Activated CD4-positive, alpha-beta memory T cell treated with anti-CD3 and anti-CD28 coated beads for 36 hours (primary cell): ENCODE measurements around the gene EEFSEC. TPM values are rescaled to one million over a fixed set of nuclear protein-coding genes. Genes with fewer than 3 reads are reported as not detected.

Source experiments
- CTCF ChIA-PET: fragments of 350-600 bp; sonication (Branson Sonifier 250); formaldehyde crosslinking; loops from one replicate; lab custom pipeline; 2021; ENCODE audit warnings: antibody characterized with exemption, inconsistent platforms; lab: Charles Lee
- POLR2A ChIA-PET: fragments of 350-600 bp; sonication (Branson Sonifier 250); formaldehyde crosslinking; loops from one replicate; lab custom pipeline; 2021; ENCODE audit warnings: antibody characterized with exemption; lab: Charles Lee
- DNase-seq: peaks from one replicate; pipeline ENCODE4 v3.0.0-alpha.2; 2020
- H3K27ac Mint-ChIP-seq: one replicate; pipeline ENCODE4 v1.8.0; 2021; ENCODE audit warnings: mixed read lengths
- H3K27me3 Mint-ChIP-seq: one replicate; pipeline ENCODE4 v1.8.0; 2021; ENCODE audit warnings: mixed read lengths
- H3K36me3 Mint-ChIP-seq: one replicate; pipeline ENCODE4 v1.8.0; 2021; ENCODE audit warnings: mixed read lengths
- H3K4me1 Mint-ChIP-seq: one replicate; pipeline ENCODE4 v1.8.0; 2021; ENCODE audit warnings: low read depth, mixed read lengths
- H3K4me3 Mint-ChIP-seq: one replicate; pipeline ENCODE4 v1.8.0; 2021; ENCODE audit warnings: mild to moderate bottlenecking, mixed read lengths
- H3K9me3 Mint-ChIP-seq: one replicate; pipeline ENCODE4 v1.8.0; 2021; ENCODE audit warnings: mixed read lengths
- intact Hi-C: fragments of 100-400 bp; cut with micrococcal nuclease; formaldehyde crosslinking; loops from one replicate; pipeline ENCODE4 v1.15.1; 2023
- total RNA-seq, 2 experiments: library from RNA; stranded (reverse); gene quantifications; one replicate each; pipeline ENCODE4 v1.2.3, GENCODE V29; 2021

EEFSEC gene
- total RNA-seq, 2 experiments from 2014 or later: 16.1 to 17.2 TPM

DNA sequence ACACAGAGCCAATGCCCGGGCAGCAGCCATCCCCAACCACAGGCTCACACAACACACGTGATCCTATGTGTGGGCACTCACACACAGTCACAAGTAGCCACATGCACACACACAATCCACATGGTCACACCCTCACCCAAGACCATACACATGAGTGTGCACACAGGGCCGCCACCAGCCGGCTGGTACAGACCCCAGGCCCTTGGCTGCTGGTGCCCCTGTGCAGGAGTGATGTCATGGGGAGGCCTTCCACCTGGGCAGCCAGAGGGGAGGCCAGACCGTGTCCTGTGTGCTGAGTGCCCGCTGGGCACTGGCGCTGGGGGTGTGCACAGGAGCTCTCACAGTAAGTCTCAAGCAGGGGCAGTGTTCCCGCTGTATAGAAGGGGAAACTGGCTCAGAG lies 276.5 kb downstream of the EEFSEC start:
- Mint-ChIP-seq H3K9me3 (no peaks in the 10 kb centered on the region), H3K4me3 (no peak overlapping the region), H3K4me1 (peaks cover 12% of the 10 kb centered on the region), H3K27me3 (peaks cover 40% of the 10 kb centered on the region), H3K27ac (no peak overlapping the region), H3K36me3 (no peaks in the 10 kb centered on the region)
- ChIA-PET POLR2A (no interaction called here), CTCF (interaction anchor here (0.9 to 1.3 kb wide), 2 partner anchors 68 to 69 kb away, joined by 3 read pairs; no protein-coding TSS in a partner anchor)
- intact Hi-C loops: loop anchor here (5.0 kb wide), 1 partner anchor 153 kb away; no protein-coding TSS in a partner anchor
- no peak for DNase-seq

DNA sequence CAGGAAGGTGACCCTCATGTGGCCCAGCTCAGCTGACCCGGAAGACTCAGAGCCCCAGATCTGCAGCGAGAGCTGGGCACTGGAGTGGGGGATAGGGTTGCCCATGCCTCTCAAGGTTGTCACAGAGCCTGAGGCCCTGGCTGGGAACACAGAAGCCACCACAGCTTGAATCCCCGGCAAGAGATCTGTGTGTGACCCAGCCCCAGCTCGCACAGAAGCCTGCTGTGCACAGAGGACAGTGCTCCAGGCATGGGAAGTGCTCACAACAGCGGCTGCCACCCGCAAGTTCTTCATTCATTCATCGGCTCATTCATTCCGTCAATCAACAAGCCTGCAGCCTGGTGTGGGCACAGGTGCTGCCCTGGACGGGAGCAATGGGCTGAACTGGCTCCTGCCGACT lies 277.0 kb downstream of the EEFSEC start:
- Mint-ChIP-seq H3K36me3 (no peaks in the 10 kb centered on the region), H3K4me1 (peaks cover 12% of the 10 kb centered on the region), H3K27ac (no peak overlapping the region), H3K27me3 (peaks cover 42% of the 10 kb centered on the region), H3K9me3 (no peaks in the 10 kb centered on the region), H3K4me3 (no peak overlapping the region)
- CTCF ChIA-PET: interaction anchor here (0.9 to 1.3 kb wide), 2 partner anchors 67 to 69 kb away, joined by 3 read pairs; no protein-coding TSS in a partner anchor
- POLR2A ChIA-PET: no interaction called here
- intact Hi-C loops: no loop called here
- no peak for DNase-seq

DNA sequence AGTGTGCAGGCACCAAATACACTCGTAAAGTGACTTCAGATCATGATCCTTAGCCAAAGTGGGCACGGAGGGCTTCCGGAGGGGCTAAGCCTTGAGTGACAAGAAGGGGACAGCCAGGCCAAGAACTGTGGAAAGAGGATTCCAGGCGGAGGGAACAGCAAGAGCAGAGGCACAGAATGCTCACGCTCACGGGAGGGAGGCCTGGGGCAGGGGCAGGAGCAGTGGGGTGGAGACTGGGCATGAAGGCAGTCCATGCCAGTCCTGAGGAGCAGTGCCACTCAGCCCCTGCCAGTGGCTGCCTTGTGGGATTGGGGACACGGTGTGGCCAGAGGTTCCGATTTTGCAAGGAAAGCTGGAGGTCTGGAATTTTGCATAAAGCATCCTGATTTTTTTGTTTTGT lies 277.4 kb downstream of the EEFSEC start:
- no peaks in the 10 kb centered on the region for H3K9me3 Mint-ChIP-seq
- POLR2A ChIA-PET: no interaction called here
- intact Hi-C loops: no loop called here
- CTCF ChIA-PET: interaction anchor here (1.3 kb wide), 1 partner anchor 68 kb away, joined by 3 read pairs; no protein-coding TSS in a partner anchor
- peaks cover 12% of the 10 kb centered on the region for H3K4me1 Mint-ChIP-seq
- no peaks in the 10 kb centered on the region for H3K36me3 Mint-ChIP-seq
- H3K27ac Mint-ChIP-seq: no peak overlapping the region
- DNase-seq: no peak
- no peak overlapping the region for H3K4me3 Mint-ChIP-seq
- peaks cover 43% of the 10 kb centered on the region for H3K27me3 Mint-ChIP-seq

DNA sequence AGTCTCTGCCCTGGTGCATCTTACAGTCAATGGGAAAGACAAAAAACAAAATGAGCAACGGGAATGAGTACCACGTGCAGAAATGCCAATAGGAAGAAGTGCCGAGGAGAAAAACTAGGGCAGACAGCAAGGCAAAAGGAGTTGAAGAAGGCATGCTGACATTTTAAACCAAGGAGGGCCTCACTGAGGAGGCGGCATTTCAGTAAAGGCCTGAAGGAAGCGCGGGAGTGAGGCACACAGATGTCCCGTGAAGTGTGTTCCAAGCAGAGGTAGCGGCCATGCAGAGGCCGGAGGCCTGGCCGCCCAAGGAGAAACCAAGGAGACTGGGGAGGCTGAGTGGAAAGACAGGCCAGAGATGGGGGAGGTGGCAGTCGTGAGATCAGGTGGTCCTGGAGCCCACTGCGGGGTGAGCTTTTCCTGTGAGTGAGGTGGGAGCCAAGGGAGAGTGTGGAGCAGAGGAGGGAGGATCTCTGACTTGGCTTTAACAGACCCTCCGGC lies 278.6 kb downstream of the EEFSEC start:
- CTCF ChIA-PET: no interaction called here
- no peak overlapping the region for H3K4me3 Mint-ChIP-seq
- H3K9me3 Mint-ChIP-seq: no peaks in the 10 kb centered on the region
- DNase-seq: no peak
- POLR2A ChIA-PET: no interaction called here
- no peaks in the 10 kb centered on the region for H3K36me3 Mint-ChIP-seq
- H3K27ac Mint-ChIP-seq: no peak overlapping the region
- peaks cover 51% of the 10 kb centered on the region for H3K27me3 Mint-ChIP-seq
- peaks cover 12% of the 10 kb centered on the region for H3K4me1 Mint-ChIP-seq
- intact Hi-C loops: no loop called here

DNA sequence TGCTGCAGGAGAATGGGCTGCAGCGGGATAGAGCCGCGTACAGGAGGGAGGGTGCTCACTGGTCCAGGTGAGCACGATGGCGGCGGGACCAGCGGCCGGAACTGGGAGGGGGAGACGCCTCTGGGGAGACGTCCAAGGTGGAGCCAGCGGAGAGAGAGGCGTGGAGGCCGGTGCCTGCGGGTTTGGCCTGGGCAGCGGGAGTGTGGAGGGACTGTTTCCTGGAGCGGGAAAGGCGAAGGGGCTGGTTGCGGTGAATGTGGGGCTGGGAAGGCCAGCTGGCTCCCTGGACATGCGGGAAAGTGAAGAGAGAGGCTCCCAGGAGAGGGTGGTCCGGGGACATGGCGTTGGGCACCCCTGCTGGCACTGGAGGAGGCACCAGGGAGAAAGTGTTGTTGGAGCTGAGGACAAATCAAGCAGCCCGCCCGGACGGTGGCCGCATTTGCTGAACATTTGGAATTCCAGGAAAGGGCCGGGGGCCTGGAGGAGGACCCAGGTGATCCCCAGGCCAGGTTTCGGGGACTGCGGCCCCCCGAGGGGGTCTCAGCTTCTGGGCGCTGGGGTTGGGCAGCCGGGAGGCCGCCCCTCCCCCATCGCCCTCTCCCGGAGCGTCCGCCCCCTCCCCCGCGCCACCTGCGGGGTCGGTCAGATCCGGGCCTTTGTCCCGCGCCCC lies 279.2 kb downstream of the EEFSEC start:
- CTCF ChIA-PET: no interaction called here
- POLR2A ChIA-PET: no interaction called here
- no peaks in the 10 kb centered on the region for H3K36me3 Mint-ChIP-seq
- peaks cover 47% of the 10 kb centered on the region for H3K27me3 Mint-ChIP-seq
- H3K4me1 Mint-ChIP-seq: peaks cover 12% of the 10 kb centered on the region
- H3K9me3 Mint-ChIP-seq: no peaks in the 10 kb centered on the region
- no peak for DNase-seq
- no peak overlapping the region for H3K4me3 Mint-ChIP-seq
- H3K27ac Mint-ChIP-seq: no peak overlapping the region
- intact Hi-C loops: no loop called here

DNA sequence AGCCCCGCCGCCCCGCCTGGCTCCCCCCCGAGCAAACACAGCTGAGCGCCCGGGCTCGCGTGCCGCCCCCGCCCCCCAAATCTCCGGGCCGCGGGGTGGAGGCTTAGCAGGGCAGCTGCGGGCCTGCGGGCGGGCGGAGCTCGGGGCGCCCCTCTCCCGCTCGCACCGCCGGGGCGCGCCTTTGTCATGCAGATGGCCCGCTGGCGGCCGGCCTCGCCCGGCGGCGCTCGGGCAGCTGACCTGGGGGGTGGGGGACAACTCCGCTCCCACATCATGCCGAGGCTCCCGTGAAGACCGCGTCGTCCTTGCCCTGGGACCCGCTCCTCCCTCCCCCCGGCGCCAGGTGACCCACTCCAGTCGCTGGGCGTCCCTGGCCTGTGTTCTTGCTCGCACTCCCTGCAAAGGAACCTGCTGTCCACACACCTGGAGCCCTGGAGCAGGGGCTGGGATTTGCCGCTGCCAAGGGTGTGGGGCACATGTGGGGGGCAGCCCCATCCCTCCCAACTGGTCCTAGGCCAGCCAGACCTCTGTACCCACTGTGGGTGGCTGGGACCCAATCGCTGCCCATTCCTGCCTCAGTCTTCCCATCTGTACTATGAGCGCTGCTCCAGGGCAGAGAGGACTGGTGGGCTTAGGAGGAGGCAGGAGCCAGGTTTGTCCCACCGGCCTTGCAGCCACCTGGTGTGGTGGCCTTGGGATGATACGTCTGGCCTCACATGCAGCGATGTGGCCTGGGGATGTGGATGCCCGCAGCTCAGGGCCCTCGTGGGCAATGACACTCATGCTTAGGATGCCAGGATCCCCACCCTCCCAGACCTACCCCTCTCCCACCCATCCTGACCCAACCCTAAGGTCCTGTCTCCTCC lies 279.9 kb downstream of the EEFSEC start:
- Mint-ChIP-seq H3K4me1 (peaks cover 12% of the 10 kb centered on the region), H3K27ac (no peak overlapping the region), H3K9me3 (no peaks in the 10 kb centered on the region), H3K4me3 (no peak overlapping the region), H3K36me3 (no peaks in the 10 kb centered on the region), H3K27me3 (peaks cover 45% of the 10 kb centered on the region)
- intact Hi-C loops: no loop called here
- DNase-seq: no peak
- ChIA-PET POLR2A (no interaction called here), CTCF (no interaction called here)

DNA sequence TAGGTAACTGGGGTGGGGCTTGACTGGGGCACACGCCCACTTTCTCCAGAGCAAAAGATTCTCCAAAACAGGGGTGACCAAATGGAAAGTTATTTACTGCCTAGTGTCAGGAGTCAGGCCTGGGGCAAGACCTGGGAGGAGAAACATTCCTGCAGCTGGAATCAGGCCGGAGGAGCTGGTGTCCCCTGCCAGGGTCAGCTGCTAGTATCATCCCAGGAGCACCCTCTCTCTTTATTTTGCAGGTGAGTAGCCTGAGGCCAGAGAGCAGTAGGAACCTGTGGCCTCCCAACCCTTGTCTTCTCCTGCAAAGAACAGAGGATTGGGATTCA lies 280.5 kb downstream of the EEFSEC start:
- CTCF ChIA-PET: interaction anchor here (0.8 to 1.5 kb wide), 2 partner anchors 8 to 10 kb away, joined by 3 to 6 read pairs; no protein-coding TSS in a partner anchor
- intact Hi-C loops: no loop called here
- Mint-ChIP-seq H3K36me3 (no peaks in the 10 kb centered on the region), H3K27ac (no peak overlapping the region), H3K4me3 (no peak overlapping the region), H3K9me3 (no peaks in the 10 kb centered on the region), H3K27me3 (peaks cover 46% of the 10 kb centered on the region), H3K4me1 (peaks cover 12% of the 10 kb centered on the region)
- no peak for DNase-seq
- POLR2A ChIA-PET: no interaction called here

DNA sequence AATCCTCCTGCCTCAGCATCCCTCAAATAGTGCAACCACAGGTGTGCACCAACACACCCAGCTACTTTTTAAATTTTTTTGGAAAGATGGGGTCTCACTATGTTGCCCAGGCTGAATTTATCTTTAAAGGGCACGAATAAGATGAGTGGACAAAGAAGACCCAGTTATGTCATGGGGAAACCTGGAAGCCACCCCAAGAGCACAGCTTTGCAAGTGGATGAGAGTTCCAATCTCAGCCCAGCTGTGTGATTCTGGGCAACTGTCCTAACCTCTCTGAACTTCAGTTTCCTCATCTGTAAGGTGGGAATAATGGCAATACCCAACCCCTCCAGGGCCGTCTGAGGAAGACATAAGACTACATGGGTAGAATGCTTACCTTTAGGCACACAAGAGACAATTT lies 281.2 kb downstream of the EEFSEC start:
- Mint-ChIP-seq H3K27ac (no peak overlapping the region), H3K36me3 (no peaks in the 10 kb centered on the region), H3K4me1 (peaks cover 12% of the 10 kb centered on the region), H3K4me3 (no peak overlapping the region), H3K9me3 (no peaks in the 10 kb centered on the region), H3K27me3 (peaks cover 48% of the 10 kb centered on the region)
- ChIA-PET CTCF (interaction anchor here (0.8 to 1.5 kb wide), 2 partner anchors 9 to 11 kb away, joined by 3 to 6 read pairs; no protein-coding TSS in a partner anchor), POLR2A (no interaction called here)
- DNase-seq: no peak
- intact Hi-C loops: no loop called here

DNA sequence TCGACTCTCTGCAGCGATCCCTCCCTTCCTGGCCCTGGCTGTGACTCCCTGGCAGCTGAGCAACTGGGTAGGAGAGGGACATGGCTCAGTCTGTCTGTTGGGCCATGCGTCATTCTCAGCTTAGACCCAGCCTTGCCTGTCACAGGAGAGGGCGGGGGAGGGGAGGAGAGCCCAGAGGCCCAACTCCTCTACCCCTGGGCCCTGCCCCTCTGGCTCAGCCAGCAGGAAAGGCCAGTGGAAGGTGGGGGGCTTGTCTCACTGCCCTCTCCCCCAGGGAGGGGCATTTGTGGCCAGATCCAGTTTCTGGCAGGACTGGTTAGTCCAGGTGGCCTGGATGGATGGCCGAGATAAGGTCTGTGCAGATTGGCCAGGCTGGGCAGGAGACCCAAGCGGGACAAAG lies 281.8 kb downstream of the EEFSEC start:
- no peaks in the 10 kb centered on the region for H3K36me3 Mint-ChIP-seq
- H3K4me3 Mint-ChIP-seq: no peak overlapping the region
- POLR2A ChIA-PET: no interaction called here
- H3K27me3 Mint-ChIP-seq: peaks cover 50% of the 10 kb centered on the region
- DNase-seq: no peak
- no peak overlapping the region for H3K27ac Mint-ChIP-seq
- intact Hi-C loops: no loop called here
- no peaks in the 10 kb centered on the region for H3K9me3 Mint-ChIP-seq
- CTCF ChIA-PET: interaction anchor here (1.5 kb wide), 1 partner anchor 9 kb away, joined by 6 read pairs; no protein-coding TSS in a partner anchor
- peaks cover 12% of the 10 kb centered on the region for H3K4me1 Mint-ChIP-seq

DNA sequence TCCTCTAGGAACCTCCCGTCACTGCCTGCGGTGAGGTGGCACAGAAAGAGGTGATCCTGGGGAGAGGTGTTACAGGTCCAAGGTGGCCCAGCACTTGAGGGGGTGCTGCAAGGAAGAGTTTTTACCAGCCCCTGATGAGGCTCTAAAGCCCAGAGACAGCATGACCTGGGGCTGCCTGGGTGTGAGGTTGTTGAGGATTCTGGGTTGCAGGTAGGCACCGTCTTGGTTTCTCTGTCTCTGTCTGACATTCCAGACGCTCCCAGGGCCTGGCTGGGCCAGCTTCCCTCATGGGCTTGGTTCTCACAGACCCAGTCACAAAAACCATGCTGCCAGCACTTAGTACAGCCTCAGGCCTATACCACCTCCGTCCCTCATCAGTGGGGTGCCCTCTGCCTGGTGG lies 282.3 kb downstream of the EEFSEC start:
- no peak for DNase-seq
- Mint-ChIP-seq H3K27me3 (peaks cover 47% of the 10 kb centered on the region), H3K4me3 (no peak overlapping the region), H3K27ac (no peak overlapping the region), H3K36me3 (no peaks in the 10 kb centered on the region), H3K9me3 (no peaks in the 10 kb centered on the region), H3K4me1 (peaks cover 12% of the 10 kb centered on the region)
- POLR2A ChIA-PET: no interaction called here
- intact Hi-C loops: no loop called here
- CTCF ChIA-PET: interaction anchor here (1.0 kb wide), 1 partner anchor 9 kb away, joined by 4 read pairs; no protein-coding TSS in a partner anchor

DNA sequence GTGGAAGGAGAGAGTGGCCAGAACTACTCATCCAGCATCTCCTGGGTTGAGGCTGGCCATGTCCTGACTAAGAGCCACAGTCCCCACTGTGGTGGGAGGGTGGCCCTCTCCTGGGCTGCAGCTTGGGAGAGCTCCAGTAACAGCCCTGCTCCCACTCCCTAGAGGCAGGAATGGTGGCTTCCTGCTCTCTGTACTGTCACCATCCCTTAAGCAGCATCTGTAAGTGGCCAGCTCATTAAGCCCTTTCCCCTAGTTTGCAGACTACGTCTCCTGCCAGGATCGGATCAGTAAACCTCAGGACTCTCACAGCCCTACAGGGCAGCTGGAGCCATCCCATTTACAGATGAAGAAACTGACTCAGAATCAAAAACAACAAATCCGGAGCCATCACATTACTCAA lies 282.9 kb downstream of the EEFSEC start:
- CTCF ChIA-PET: interaction anchor here (1.0 kb wide), 1 partner anchor 10 kb away, joined by 4 read pairs; no protein-coding TSS in a partner anchor
- no peaks in the 10 kb centered on the region for H3K9me3 Mint-ChIP-seq
- peaks cover 42% of the 10 kb centered on the region for H3K27me3 Mint-ChIP-seq
- H3K36me3 Mint-ChIP-seq: no peaks in the 10 kb centered on the region
- POLR2A ChIA-PET: no interaction called here
- peaks cover 12% of the 10 kb centered on the region for H3K4me1 Mint-ChIP-seq
- intact Hi-C loops: no loop called here
- no peak for DNase-seq
- H3K27ac Mint-ChIP-seq: no peak overlapping the region
- H3K4me3 Mint-ChIP-seq: no peak overlapping the region

DNA sequence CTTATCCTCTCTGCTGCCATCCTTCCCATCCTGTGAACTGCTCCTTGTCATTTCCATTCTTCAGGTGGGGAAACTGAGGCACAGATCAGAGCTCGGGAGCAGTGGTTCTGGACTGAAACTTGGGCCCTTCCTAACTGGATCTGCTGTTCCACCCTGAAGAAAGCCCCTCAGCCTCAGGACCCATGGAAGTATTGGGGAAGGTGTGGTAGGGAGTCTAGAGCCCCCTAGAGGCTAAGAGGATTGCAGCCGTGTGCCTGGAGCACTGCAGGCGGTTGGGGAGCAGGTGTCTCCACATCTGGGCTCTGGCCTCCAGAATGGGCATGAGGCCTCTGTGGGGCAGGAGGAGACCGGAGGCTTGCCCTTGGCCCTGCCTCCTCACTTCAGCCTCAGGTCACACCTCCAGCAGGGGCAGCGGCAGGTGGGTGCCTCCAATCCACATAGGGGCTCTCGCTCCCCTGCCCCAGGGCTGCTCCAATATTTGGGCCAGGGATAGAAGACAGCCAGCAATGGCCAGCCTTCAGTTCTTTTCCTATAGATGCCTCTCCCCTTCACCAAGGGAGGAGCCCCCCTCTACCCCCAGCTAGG lies 285.3 kb downstream of the EEFSEC start:
- CTCF ChIA-PET: interaction anchor here (1.1 to 2.1 kb wide), 3 partner anchors 44 to 170 kb away, joined by 3 to 6 read pairs (median 4); no protein-coding TSS in a partner anchor
- POLR2A ChIA-PET: no interaction called here
- H3K27ac Mint-ChIP-seq: no peak overlapping the region

More for the DNA sequence above, 285.3 kb downstream of the EEFSEC start:
- no peaks in the 10 kb centered on the region for H3K9me3 Mint-ChIP-seq
- DNase-seq: no peak
- H3K36me3 Mint-ChIP-seq: no peaks in the 10 kb centered on the region
- H3K27me3 Mint-ChIP-seq: peaks cover 26% of the 10 kb centered on the region
- H3K4me3 Mint-ChIP-seq: no peak overlapping the region
- H3K4me1 Mint-ChIP-seq: no peaks in the 10 kb centered on the region
- intact Hi-C loops: no loop called here
